ENCODE data around the gene FGF16.

The FGF16 gene

GRCh38 chrX:77441479-77441878 is 5.7 kb upstream of the FGF16 start:
- Histone ChIP-seq H3K36me3 (ENCODE audit: insufficient read depth, low read length) (no peaks in the 10 kb centered on the region), H3K27ac (ENCODE audit: low read length) (no peak overlapping the region), H3K9me3 (ENCODE audit: insufficient read depth, low read length, severe bottlenecking) (no peaks in the 10 kb centered on the region), H3K4me1 (ENCODE audit: insufficient read depth, low read length) (no peaks in the 10 kb centered on the region), H3K9ac (ENCODE audit: low read depth, low read length) (no peak overlapping the region), H3K4me2 (ENCODE audit: insufficient read depth, low read length) (no peak overlapping the region), H2AFZ (ENCODE audit: low read depth, low read length) (no peak overlapping the region), H3K4me3 (ENCODE audit: low read depth in 1 of 2, low read length in 2 of 2) (no peak overlapping the region), H4K20me1 (ENCODE audit: insufficient read depth, low read length) (no peaks in the 10 kb centered on the region), H3K27me3 (ENCODE audit: insufficient read depth, low read length, poor library complexity) (no peaks in the 10 kb centered on the region), H3K79me2 (ENCODE audit: insufficient read depth, low read length) (no peaks in the 10 kb centered on the region)
- ATAC-seq (ENCODE audit: insufficient read depth, low read depth) (no peak), DNase-seq (no peak)
- TF ChIP-seq, protein P1, sequence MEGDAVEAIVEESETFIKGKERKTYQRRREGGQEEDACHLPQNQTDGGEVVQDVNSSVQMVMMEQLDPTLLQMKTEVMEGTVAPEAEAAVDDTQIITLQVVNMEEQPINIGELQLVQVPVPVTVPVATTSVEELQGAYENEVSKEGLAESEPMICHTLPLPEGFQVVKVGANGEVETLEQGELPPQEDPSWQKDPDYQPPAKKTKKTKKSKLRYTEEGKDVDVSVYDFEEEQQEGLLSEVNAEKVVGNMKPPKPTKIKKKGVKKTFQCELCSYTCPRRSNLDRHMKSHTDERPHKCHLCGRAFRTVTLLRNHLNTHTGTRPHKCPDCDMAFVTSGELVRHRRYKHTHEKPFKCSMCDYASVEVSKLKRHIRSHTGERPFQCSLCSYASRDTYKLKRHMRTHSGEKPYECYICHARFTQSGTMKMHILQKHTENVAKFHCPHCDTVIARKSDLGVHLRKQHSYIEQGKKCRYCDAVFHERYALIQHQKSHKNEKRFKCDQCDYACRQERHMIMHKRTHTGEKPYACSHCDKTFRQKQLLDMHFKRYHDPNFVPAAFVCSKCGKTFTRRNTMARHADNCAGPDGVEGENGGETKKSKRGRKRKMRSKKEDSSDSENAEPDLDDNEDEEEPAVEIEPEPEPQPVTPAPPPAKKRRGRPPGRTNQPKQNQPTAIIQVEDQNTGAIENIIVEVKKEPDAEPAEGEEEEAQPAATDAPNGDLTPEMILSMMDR (IDR thresholded peaks at IDR 0.05; ENCODE audit: borderline replicate concordance, extremely low read depth, low read length, poor library complexity, severe bottlenecking), result no peak
- TF ChIP-seq EZH2 (IDR thresholded peaks at IDR 0.05; ENCODE audit: borderline replicate concordance, low read depth, low read length, severe bottlenecking), result no peak

GRCh38 chrX:77442728-77443127 is 4.5 kb upstream of the FGF16 start:
- no peaks in the 10 kb centered on the region for H3K27me3 ChIP-seq (ENCODE audit: insufficient read depth, low read length, poor library complexity)
- DNase-seq (no peak), ATAC-seq (ENCODE audit: insufficient read depth, low read depth) (no peak)
- TF ChIP-seq, protein P1 (IDR thresholded peaks at IDR 0.05; ENCODE audit: borderline replicate concordance, extremely low read depth, low read length, poor library complexity, severe bottlenecking), result no peak
- no peak for TF ChIP-seq EZH2 (IDR thresholded peaks at IDR 0.05; ENCODE audit: borderline replicate concordance, low read depth, low read length, severe bottlenecking)
- no peaks in the 10 kb centered on the region for H3K9me3 ChIP-seq (ENCODE audit: insufficient read depth, low read length, severe bottlenecking)
- no peak overlapping the region for H3K4me2 ChIP-seq (ENCODE audit: insufficient read depth, low read length)
- no peak overlapping the region for H3K9ac ChIP-seq (ENCODE audit: low read depth, low read length)
- H2AFZ ChIP-seq (ENCODE audit: low read depth, low read length), result no peak overlapping the region
- no peaks in the 10 kb centered on the region for H4K20me1 ChIP-seq (ENCODE audit: insufficient read depth, low read length)
- no peak overlapping the region for H3K27ac ChIP-seq (ENCODE audit: low read length)
- H3K4me1 ChIP-seq (ENCODE audit: insufficient read depth, low read length), result no peaks in the 10 kb centered on the region
- no peaks in the 10 kb centered on the region for H3K79me2 ChIP-seq (ENCODE audit: insufficient read depth, low read length)
- no peak overlapping the region for H3K4me3 ChIP-seq (ENCODE audit: low read depth in 1 of 2, low read length in 2 of 2)
- no peaks in the 10 kb centered on the region for H3K36me3 ChIP-seq (ENCODE audit: insufficient read depth, low read length)

GRCh38 chrX:77444075-77444474 is 3.1 kb upstream of the FGF16 start:
- Histone ChIP-seq H3K4me3 (ENCODE audit: low read depth in 1 of 2, low read length in 2 of 2) (no peak overlapping the region), H3K9me3 (ENCODE audit: insufficient read depth, low read length, severe bottlenecking) (no peaks in the 10 kb centered on the region), H3K27me3 (ENCODE audit: insufficient read depth, low read length, poor library complexity) (no peaks in the 10 kb centered on the region), H3K27ac (ENCODE audit: low read length) (no peak overlapping the region), H3K4me1 (ENCODE audit: insufficient read depth, low read length) (no peaks in the 10 kb centered on the region), H3K79me2 (ENCODE audit: insufficient read depth, low read length) (no peaks in the 10 kb centered on the region), H4K20me1 (ENCODE audit: insufficient read depth, low read length) (no peaks in the 10 kb centered on the region), H3K4me2 (ENCODE audit: insufficient read depth, low read length) (no peak overlapping the region), H2AFZ (ENCODE audit: low read depth, low read length) (no peak overlapping the region), H3K36me3 (ENCODE audit: insufficient read depth, low read length) (no peaks in the 10 kb centered on the region), H3K9ac (ENCODE audit: low read depth, low read length) (no peak overlapping the region)
- DNase-seq, result no peak
- no peak for ATAC-seq (ENCODE audit: insufficient read depth, low read depth)
- TF ChIP-seq, protein P1 (IDR thresholded peaks at IDR 0.05; ENCODE audit: borderline replicate concordance, extremely low read depth, low read length, poor library complexity, severe bottlenecking), result no peak
- TF ChIP-seq EZH2 (IDR thresholded peaks at IDR 0.05; ENCODE audit: borderline replicate concordance, low read depth, low read length, severe bottlenecking), result no peak

- Histone ChIP-seq H3K9me3 (ENCODE audit: insufficient read depth, low read length, severe bottlenecking) (no peaks in the 10 kb centered on the region), H3K27me3 (ENCODE audit: insufficient read depth, low read length, poor library complexity) (no peaks in the 10 kb centered on the region), H3K27ac (ENCODE audit: low read length) (no peak overlapping the region), H3K4me3 (ENCODE audit: low read depth in 1 of 2, low read length in 2 of 2) (no peak overlapping the region), H3K79me2 (ENCODE audit: insufficient read depth, low read length) (no peaks in the 10 kb centered on the region), H3K36me3 (ENCODE audit: insufficient read depth, low read length) (no peaks in the 10 kb centered on the region), H3K4me2 (ENCODE audit: insufficient read depth, low read length) (no peak overlapping the region), H2AFZ (ENCODE audit: low read depth, low read length) (no peak overlapping the region), H3K4me1 (ENCODE audit: insufficient read depth, low read length) (no peaks in the 10 kb centered on the region), H4K20me1 (ENCODE audit: insufficient read depth, low read length) (no peaks in the 10 kb centered on the region), H3K9ac (ENCODE audit: low read depth, low read length) (no peak overlapping the region)
- ATAC-seq (ENCODE audit: insufficient read depth, low read depth), result no peak
- DNase-seq, result no peak
- TF ChIP-seq, protein P1 (IDR thresholded peaks at IDR 0.05; ENCODE audit: borderline replicate concordance, extremely low read depth, low read length, poor library complexity, severe bottlenecking), result no peak
- no peak for TF ChIP-seq EZH2 (IDR thresholded peaks at IDR 0.05; ENCODE audit: borderline replicate concordance, low read depth, low read length, severe bottlenecking)
These were observed 2.6 kb upstream of the FGF16 start for GRCh38 chrX:77444545-77444944.

Measured in DND-41 (cell line).